DMS153 (cell line): ENCODE measurements around the gene PDE6G.
"Not testable (repeated sequence)": the region's sequence is repeated elsewhere in the genome, so short reads cannot be mapped to it uniquely, and the experiment has no call there.

Experiments used
- DNase-seq: peaks from one replicate; lab custom pipeline; 2025; lab: John Stamatoyannopoulos, UW

The PDE6G gene

DNA sequence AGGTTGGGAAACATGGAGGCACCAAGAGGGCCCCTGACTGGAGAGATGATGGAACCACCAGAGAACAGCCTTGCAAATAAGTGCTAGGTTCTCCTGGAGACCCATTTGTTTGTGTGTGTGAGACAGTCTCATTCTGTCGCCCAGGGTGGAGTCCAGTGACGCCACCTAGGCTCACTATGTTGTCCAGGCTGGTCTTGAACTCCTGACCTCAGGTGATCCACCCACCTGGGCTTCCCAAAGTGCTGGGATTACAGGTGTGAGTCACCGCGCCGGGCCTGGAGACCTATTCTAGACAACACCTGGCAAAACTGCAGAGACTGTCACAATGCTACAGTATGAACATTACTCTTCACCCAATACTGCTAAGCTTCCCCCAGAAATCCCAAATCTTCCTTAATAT is 20.9 kb downstream of the PDE6G start:
- DNase-seq: no peak

DNA sequence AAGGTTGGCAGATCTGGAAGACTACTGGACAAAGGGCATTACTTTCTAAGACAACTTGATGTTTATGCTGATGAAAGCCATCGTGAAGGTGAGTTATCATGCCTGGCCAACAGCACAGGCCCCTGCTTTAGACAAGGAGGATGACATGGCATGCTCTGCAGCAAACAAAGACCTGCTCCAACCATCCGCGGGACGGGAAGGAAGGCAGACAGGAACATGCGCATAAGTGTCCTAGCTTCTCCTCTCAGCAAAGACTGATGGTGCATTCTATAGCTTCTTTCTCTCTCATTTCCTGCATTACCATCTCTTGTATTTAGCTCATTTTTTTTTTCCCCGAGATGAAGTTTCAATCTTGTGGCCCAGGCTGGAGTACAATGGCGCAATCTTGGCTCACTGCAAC is 24.9 kb downstream of the PDE6G start:
- no peak for DNase-seq

DNA sequence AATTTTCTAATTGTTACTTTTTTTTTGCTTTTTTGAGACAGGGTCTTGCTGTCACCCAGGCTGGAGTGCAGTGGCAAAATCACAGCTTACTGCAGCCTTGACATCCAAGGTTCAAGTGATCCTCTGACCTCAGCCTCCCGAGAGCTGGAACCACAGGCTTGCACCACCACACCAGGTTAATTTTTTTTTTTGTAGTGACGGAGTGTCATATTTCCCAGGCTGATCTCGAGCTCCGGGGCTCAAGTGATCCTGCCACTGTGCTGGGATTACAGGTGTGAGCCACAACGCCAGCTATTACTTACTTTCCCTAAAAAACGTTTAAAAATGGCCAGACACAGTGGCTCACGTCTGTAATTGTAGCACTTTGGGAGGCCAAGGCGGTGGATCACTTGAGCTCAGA is 26.1 kb downstream of the PDE6G start:
- no peak for DNase-seq

DNA sequence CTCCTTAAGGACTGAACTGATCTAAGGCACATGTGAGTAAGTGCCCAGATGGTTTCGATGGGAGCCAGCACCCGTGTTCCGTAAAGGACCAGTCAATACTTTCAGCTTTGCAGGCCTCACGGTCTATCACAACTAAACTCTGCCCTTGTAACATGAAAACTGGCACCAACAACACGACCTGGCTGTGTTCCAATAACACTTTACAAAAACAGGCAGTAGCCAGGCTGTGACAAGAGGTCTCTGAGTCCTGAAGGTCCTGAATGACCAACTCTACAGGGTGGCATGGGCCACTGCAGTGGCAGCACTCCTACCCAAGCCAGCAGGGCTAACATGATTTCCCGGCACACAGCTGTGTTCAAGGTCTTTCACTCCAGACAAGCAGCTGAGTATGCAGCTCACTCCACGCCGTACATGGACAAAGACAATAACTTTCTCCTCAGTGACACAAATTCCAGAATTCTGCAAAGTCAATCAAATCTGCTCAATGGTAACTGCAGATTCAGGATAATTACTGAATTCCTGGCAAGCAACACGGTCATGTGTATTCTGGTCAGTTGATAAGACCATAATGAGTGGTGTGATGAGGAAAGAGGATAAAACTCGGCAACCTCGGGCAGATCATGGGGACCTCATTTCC is 34.7 kb downstream of the PDE6G start:
- DNase-seq: no peak

DNA sequence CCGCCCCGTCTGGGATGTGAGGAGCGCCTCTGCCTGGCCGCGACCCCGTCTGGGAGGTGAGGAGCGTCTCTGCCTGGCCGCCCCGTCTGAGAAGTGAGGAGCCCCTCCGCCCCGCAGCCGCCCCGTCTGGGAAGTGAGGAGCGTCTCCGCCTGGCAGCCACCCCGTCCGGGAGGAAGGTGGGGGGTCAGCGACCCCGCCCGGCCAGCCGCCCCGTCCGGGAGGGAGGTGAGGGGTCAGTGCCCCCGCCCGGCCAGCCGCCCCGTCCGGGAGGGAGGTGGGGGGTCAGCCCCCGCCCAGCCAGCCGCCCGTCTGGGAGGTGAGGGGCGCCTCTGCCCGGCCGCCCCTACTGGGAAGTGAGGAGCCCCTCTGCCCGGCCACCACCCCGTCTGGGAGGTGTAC is 38.0 kb downstream of the PDE6G start:
- not testable (repeated sequence) for DNase-seq

DNA sequence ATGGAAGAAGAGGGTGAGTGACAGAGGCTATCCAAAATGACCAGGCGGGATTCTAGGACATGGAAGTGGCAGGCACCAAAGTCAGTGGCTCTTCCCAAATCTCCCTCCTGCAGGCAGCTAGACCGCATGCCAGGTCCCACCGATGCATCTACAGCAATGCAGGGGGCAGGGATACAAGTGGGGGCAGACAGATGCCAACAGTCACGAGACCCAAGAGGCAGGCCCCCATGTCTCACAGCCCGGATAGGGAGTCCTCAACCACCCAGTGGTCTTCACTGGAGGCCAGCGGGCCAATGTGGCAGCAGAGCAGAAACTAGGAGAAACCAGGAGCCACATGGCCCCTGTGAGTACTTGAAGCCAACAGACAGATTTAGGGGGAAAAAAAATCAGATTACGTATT is 39.5 kb downstream of the PDE6G start:
- DNase-seq: no peak

DNA sequence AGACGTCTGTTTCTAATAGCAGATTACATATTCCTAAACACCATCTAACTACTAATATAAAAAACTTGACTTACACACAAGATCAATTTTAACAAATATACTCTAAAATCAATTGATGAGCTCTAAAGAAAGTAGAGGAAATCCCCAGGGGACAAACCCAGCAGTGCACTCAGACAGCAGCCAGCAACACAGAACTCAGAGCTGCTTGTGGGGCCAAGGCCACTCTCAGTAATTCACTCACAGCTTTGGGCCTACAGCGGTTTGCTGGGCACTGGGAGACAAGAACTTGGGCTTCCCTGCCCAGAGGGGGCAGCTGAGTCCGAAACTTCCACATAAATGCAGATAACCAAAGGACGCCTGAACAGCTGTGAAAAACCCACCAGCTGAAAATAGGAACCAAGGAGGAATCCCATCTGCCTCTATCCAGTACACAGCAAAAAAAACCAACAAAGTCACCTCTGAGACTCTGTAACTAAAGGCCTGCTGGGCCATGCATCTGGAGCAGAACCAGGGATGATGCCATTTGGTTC is 40.9 kb downstream of the PDE6G start:
- no peak for DNase-seq

DNA sequence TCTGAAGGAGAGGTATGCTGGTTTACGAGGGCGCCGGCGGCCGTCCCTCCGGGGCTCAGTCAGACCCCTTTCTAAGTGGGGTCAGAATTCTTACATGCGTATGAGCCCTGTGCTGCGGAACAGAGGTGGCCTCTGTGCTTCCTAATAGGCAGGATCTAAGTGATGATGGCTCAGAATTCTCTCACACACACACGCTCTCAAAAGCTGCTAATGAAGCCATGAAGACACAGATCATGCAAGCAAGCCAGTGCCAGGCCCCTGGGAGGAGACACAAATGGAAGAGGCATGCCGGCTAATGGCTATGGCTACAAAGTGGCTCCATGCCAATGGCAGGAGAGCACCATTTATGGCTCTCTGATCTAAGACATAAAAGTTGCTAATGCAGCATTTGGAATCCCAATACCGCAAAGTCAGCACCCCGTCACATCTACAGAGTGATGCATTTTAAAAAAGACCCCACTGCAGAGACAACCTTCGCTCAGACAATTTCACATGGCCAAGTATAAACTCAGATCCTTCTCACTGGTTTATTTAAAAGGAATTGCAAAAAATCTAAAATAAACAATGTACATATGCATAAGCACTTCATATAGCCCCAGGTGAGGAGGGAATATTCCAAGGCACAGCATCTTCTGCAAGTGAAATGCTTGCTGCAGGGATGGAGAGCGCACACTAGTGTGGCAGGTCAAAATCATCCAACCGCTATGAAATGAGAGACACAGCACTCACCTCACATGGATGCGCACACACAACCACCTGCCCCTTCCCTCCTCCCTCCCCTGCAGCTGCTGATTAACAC is 44.0 kb downstream of the PDE6G start:
- DNase-seq: no peak

DNA sequence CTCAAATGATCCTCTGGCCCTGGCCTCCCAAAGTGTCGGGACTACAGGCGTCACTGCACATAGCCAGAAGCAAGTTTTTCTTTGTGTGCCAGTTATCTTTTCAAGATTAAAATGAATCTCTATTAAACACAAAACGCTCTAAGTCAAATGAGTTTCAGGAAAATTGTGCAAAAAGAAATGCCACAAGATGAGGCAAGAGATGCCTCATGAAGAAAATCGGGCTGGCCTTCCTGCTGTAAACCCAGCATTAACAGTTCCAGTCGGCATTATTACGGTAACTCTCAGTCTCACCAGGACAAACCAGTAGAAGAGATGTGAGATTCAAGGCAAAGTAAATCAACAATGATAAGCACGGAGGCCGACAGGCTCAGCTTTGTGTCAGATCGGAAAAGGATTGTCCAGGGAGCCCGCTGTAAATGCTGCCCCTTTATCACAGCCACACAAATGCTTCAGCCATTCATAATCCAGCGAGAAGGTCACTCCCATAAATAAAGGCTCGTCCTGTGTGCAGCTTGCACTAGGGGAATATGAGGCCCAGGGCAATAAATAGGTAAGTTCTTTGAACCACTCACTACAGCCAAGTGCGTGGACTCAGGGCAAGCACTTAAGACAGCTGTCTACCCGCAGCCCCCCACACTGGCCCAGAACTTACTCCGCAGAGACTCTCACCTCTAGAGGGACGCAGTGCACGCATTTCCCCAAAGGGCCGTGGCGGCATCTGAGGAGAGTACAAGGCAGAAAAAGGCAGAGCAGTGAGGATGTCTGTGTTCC is 46.6 kb downstream of the PDE6G start:
- DNase-seq: no peak

DNA sequence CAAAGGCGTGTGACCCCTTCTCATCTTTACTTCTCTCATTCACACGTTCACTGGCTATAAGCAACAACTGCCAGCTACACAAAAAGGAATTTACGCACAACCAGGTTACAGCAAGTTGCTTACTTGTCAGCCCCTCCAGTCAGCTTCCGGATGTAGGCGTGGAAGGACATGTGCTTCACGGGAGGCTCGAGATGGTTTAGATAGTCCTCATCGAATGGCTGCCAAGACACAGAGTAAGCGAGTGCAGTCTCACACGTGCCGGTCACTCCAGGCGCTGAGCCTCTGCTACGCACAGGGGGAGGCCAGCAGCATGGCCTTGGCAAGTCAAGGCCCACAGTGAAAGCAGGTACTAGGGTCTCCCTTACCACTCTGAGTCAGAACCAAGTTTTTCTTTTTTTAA is 47.7 kb downstream of the PDE6G start:
- no peak for DNase-seq

DNA sequence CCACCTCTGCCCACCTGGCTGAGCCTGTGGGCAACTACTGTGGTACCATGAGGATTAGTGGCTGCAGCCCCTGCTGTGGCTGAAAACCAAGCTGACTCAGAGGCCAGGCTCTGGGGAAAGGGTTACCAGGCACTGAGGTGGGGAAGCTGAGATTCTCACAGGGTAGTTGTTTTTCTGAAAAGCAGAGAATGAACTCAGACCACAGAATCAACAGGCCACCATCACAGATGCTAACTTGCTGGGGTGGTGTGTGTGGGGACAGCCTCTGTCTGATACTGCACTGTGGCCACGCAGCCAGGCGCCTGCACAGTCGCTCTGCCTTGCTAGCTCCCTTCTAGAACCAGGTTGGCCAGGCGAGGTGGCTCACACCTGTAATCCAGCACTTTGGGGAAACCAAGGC is 48.3 kb downstream of the PDE6G start:
- DNase-seq: no peak

DNA sequence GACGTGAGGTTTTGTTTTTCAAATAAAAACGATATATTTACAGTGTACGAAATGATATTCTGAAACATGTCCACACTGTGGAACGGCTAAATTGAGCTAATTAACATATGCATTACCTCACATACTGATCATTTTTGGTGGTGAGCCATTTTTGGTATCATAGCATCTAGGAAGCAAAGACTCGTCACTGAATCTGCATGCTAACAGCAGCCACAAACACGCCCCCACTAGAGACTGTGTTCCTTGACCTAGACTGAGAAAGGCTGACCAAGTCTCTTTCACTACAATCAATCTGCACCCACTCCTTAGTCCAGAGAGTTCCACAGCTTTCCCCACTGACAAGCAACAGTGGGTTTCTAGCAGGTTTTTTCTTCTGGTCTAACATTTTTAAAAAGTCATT is 48.9 kb downstream of the PDE6G start:
- no peak for DNase-seq

DNA sequence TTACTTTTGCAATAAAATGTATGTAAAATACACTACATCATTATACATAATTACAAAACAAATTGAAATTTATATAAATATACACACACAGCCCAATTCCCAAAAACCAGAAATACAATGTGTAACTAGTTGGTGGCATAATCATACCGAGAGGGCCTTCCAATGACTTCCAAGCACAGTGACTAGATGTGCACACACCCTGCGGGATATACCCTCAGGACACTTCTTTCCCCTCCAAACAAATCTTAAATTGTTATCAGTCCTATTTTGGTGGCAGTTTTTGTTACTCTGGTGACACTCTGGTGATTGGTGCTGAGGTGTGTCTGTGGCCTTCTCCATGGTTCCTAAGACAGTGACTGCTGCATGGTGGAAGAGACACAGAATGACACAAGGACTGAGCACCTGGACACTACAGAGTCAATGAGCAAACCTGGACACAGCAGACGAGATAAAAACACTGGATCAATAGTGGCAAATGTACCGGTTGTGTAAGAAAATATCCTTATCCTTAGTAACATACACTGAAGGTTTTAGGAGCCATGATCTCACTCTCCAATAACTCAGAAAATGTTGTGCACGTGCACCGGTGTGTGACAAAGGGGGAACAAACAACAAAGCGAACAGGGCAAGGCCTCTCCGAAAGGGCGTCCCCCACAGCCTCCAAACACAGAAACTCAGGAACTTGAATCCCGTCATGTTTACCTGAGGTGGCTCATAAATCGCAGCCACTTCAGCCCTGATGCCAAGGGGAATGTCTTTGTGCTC is 52.3 kb downstream of the PDE6G start:
- DNase-seq: no peak

DNA sequence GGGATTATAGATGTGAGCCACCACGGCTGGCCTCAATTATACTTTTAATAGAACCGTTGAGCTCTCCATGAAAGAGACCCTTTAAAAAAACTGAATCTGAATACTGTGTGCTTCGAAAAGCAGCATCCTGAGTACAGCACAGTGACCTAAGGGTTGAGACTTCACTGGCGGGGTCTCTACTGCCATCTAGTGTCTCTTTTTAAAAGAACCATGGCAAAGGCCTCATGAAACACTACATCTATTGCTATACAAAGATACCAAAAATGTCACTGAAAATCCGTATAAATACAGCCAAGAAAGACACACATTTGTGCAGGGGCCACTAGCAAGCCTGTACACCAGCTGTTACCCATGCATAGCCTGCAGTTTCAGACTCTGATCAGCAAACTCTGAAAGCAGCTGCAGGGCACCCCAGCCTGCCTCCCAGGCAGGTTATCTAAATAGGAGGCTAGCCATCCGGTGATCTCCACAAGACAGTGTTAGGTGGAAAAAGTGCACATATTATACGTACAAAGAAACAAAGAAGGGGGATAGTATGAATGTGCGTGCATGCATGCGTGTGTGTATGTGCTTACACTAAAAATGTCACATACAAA is 54.7 kb downstream of the PDE6G start:
- peak; percentile 13 for DNase-seq
